WTC11 (cell line): Measurements from ENCODE around the gene ADAMTS18. TPM values are rescaled to one million over a fixed set of nuclear protein-coding genes. Genes with fewer than 3 reads are reported as not detected.

Experiments used
- ATAC-seq: fragments of 200-7000 bp; cut with Tn5 transposase; 2 replicates; pipeline ENCODE4 v1.10.0; 2021; ENCODE audit warnings: mild to moderate bottlenecking, moderate library complexity
- CTCF ChIA-PET: fragments of 300-600 bp; sonication (Branson Sonifier 250); formaldehyde crosslinking; loops from one replicate; lab custom pipeline; 2021; ENCODE audit warnings: antibody characterized with exemption; lab: Charles Lee
- POLR2A ChIA-PET: fragments of 350-600 bp; sonication (Branson Sonifier 250); formaldehyde crosslinking; loops from one replicate; lab custom pipeline; 2021; ENCODE audit warnings: antibody characterized with exemption; lab: Charles Lee
- DNase-seq: peaks from one replicate; pipeline ENCODE4 v3.0.0; 2021; ENCODE audit warnings: low spot score
- H3K27ac Mint-ChIP-seq: 2 replicates; pipeline ENCODE4 v1.8.0; 2021; ENCODE audit warnings: mixed read lengths
- H3K27me3 Mint-ChIP-seq: 2 replicates; pipeline ENCODE4 v1.8.0; 2021; ENCODE audit warnings: low read depth, mild to moderate bottlenecking, moderate library complexity, mixed read lengths
- H3K36me3 Mint-ChIP-seq: 2 replicates; pipeline ENCODE4 v1.8.0; 2021; ENCODE audit warnings: mixed read lengths
- H3K4me1 Mint-ChIP-seq: 2 replicates; pipeline ENCODE4 v1.8.0; 2022; ENCODE audit warnings: mixed read lengths
- H3K4me3 Mint-ChIP-seq: 2 replicates; pipeline ENCODE4 v1.8.0; 2021; ENCODE audit warnings: mild to moderate bottlenecking, moderate library complexity, mixed read lengths
- H3K9me3 Mint-ChIP-seq: 2 replicates; pipeline ENCODE4 v1.8.0; 2021; ENCODE audit warnings: mixed read lengths
- CREB1 ChIP-seq: sonication (generic); formaldehyde crosslinking; IDR thresholded peaks from 2 replicates; pipeline ENCODE4 v1.8.0; 2023; ENCODE audit warnings: mild to moderate bottlenecking, missing genetic modification reagents
- ESRRA ChIP-seq: sonication (generic); formaldehyde crosslinking; IDR thresholded peaks from 2 replicates; pipeline ENCODE4 v1.8.1; 2022; ENCODE audit warnings: mild to moderate bottlenecking, missing genetic modification reagents, borderline replicate concordance
- FOXJ3 ChIP-seq: sonication (generic); formaldehyde crosslinking; IDR thresholded peaks from 2 replicates; pipeline ENCODE4 v1.9.0; 2021; ENCODE audit warnings: missing genetic modification reagents, mild to moderate bottlenecking, borderline replicate concordance
- GRHL2 ChIP-seq: fragments of 250-450 bp; sonication (Bioruptor Pico); IDR thresholded peaks from 2 replicates; pipeline ENCODE4 v1.8.0; 2022; ENCODE audit warnings: mild to moderate bottlenecking, moderate library complexity; ENCODE audit not compliant: insufficient replicate concordance, severe bottlenecking
- MXD4 ChIP-seq: fragments of 250-450 bp; sonication (Bioruptor Pico); IDR thresholded peaks from 2 replicates; pipeline ENCODE4 v1.8.0; 2021; ENCODE audit warnings: mild to moderate bottlenecking, moderate library complexity, borderline replicate concordance
- NFE2L1 ChIP-seq: sonication (generic); formaldehyde crosslinking; IDR thresholded peaks from 2 replicates; pipeline ENCODE4 v1.8.1; 2023; ENCODE audit warnings: missing genetic modification reagents
- NFYB ChIP-seq: sonication (generic); formaldehyde crosslinking; conservative IDR thresholded peaks from 2 replicates; pipeline ENCODE4 v1.8.0; 2022; ENCODE audit warnings: low read depth, missing genetic modification reagents
- NR1H2 ChIP-seq: sonication (generic); formaldehyde crosslinking; IDR thresholded peaks from 2 replicates; pipeline ENCODE4 v1.9.0; 2021; ENCODE audit warnings: mild to moderate bottlenecking, moderate library complexity, missing genetic modification reagents
- NR3C1 ChIP-seq: sonication (generic); formaldehyde crosslinking; conservative IDR thresholded peaks from 2 replicates; pipeline ENCODE4 v1.8.1; 2023; ENCODE audit warnings: low read depth, mild to moderate bottlenecking, missing genetic modification reagents
- OVOL2 ChIP-seq: fragments of 250-450 bp; sonication (Bioruptor Pico); IDR thresholded peaks from 2 replicates; pipeline ENCODE4 v1.9.0; 2021; ENCODE audit warnings: mild to moderate bottlenecking, borderline replicate concordance
- RORB ChIP-seq: fragments of 250-450 bp; sonication (Bioruptor Pico); IDR thresholded peaks from 2 replicates; pipeline ENCODE4 v1.9.0; 2021; ENCODE audit warnings: mild to moderate bottlenecking
- SOX15 ChIP-seq: fragments of 250-450 bp; sonication (Bioruptor Pico); IDR thresholded peaks from 2 replicates; pipeline ENCODE4 v1.9.0; 2021; ENCODE audit warnings: mild to moderate bottlenecking
- TP53 ChIP-seq: sonication (generic); formaldehyde crosslinking; IDR thresholded peaks from 2 replicates; pipeline ENCODE4 v1.8.1; 2023; ENCODE audit warnings: mild to moderate bottlenecking, missing genetic modification reagents
- ZBTB21 ChIP-seq: sonication (generic); formaldehyde crosslinking; IDR thresholded peaks from 2 replicates; pipeline ENCODE4 v1.8.1; 2023; ENCODE audit warnings: mild to moderate bottlenecking, missing genetic modification reagents, borderline replicate concordance
- ZNF138 ChIP-seq: sonication (generic); formaldehyde crosslinking; conservative IDR thresholded peaks from 2 replicates; pipeline ENCODE4 v1.8.1; 2022; ENCODE audit warnings: mild to moderate bottlenecking, moderate library complexity, missing genetic modification reagents
- ZNF232 ChIP-seq: sonication (generic); formaldehyde crosslinking; IDR thresholded peaks from 2 replicates; pipeline ENCODE4 v1.8.0; 2022; ENCODE audit warnings: mild to moderate bottlenecking, missing genetic modification reagents
- total RNA-seq: library from RNA; stranded (reverse); gene quantifications from 3 replicates; pipeline ENCODE4 v1.2.3, GENCODE V29; 2021
- TF ChIP-seq, protein P1 (sequence below): sonication (generic); formaldehyde crosslinking; IDR thresholded peaks from 2 replicates; pipeline ENCODE4 v1.8.0; 2023; ENCODE audit warnings: missing genetic modification reagents, mild to moderate bottlenecking, borderline replicate concordance
- TF ChIP-seq, protein P2 (sequence below): sonication (generic); formaldehyde crosslinking; IDR thresholded peaks from 2 replicates; pipeline ENCODE4 v1.8.1; 2022; ENCODE audit warnings: missing genetic modification reagents, borderline replicate concordance
- TF ChIP-seq, protein P3 (sequence below): sonication (generic); formaldehyde crosslinking; conservative IDR thresholded peaks from 2 replicates; pipeline ENCODE4 v1.8.1; 2022; ENCODE audit warnings: mild to moderate bottlenecking, missing genetic modification reagents

The ADAMTS18 gene
- total RNA-seq, 1 experiment from 2014 or later: 0.17 TPM

DNA sequence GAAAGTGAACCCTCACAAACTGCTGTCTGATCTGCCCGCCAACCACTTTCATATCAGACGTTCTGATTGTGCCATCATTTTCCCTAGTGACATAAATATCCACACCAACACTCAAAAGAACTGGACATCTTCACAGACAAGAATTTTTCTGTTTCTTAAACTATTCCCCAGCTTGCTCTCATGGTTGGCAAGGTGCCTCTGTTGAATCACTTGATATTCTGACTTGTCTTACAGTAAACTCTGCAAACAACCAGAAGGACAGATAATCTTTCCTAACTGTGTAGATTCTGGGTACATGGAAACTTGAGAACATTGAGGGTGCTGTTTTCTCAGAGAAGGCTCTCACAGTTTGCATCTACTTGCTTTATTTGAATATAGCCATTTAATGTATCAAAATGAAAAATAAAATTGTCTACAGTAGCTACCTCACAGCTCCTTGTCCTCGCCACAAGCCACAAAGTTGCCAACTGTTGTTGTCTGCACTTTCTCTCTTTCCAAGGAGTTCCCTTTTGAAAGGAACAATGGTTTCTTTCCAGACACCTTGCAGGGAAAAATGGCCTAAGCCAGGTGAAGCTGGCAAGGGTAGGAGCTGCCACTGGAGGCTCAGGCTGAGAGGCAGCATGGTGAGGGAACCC lies 46.0 kb upstream of the ADAMTS18 start:
- Mint-ChIP-seq H3K27ac (no peak overlapping the region), H3K27me3 (no peaks in the 10 kb centered on the region), H3K9me3 (no peaks in the 10 kb centered on the region), H3K36me3 (no peaks in the 10 kb centered on the region), H3K4me3 (no peak overlapping the region), H3K4me1 (no peaks in the 10 kb centered on the region)
- POLR2A ChIA-PET: no interaction called here
- ATAC-seq (no peak), DNase-seq (no peak)
- CTCF ChIA-PET: interaction anchor here (0.5 kb wide), 1 partner anchor 471 kb away, joined by 3 read pairs; no protein-coding TSS in a partner anchor
- TF ChIP-seq CREB1 (CRISPR knock-in tag) (no peak), SOX15 (CRISPR knock-in tag) (no peak), ZNF232 (CRISPR knock-in tag) (no peak), GRHL2 (CRISPR knock-in tag) (no peak)

DNA sequence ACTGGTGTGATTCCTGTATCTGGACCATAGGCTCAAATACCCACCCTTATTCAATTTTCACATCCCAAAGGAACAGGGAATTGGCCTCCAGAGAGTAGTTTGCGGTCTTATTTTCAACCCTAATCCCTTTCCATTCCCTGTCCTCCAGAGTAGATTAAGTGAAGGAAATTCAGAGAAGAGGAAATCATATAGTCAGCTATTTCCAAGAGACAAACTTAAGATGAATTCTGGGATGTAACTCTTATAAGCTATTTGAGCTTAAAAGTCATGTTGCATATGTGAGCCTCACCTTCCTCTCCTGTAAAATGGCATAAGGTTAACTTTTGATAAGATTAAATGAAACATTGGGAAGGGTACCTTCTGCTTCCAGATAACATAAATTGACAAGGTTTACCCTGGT lies 37.4 kb upstream of the ADAMTS18 start:
- H3K27ac Mint-ChIP-seq: no peak overlapping the region
- ATAC-seq (no peak), DNase-seq (no peak)
- H3K9me3 Mint-ChIP-seq: no peaks in the 10 kb centered on the region
- H3K4me3 Mint-ChIP-seq: no peak overlapping the region
- TF ChIP-seq NR3C1 (CRISPR knock-in tag) (no peak), NR1H2 (CRISPR knock-in tag) (no peak), RORB (CRISPR knock-in tag) (no peak), NFYB (CRISPR knock-in tag) (no peak), NFE2L1 (CRISPR knock-in tag) (no peak), FOXJ3 (CRISPR knock-in tag) (no peak), ESRRA (CRISPR knock-in tag) (no peak), ZNF138 (CRISPR knock-in tag) (no peak), ZBTB21 (CRISPR knock-in tag) (no peak), MXD4 (CRISPR knock-in tag) (no peak), TP53 (CRISPR knock-in tag) (no peak), OVOL2 (CRISPR knock-in tag) (no peak)
- TF ChIP-seq, protein P1, sequence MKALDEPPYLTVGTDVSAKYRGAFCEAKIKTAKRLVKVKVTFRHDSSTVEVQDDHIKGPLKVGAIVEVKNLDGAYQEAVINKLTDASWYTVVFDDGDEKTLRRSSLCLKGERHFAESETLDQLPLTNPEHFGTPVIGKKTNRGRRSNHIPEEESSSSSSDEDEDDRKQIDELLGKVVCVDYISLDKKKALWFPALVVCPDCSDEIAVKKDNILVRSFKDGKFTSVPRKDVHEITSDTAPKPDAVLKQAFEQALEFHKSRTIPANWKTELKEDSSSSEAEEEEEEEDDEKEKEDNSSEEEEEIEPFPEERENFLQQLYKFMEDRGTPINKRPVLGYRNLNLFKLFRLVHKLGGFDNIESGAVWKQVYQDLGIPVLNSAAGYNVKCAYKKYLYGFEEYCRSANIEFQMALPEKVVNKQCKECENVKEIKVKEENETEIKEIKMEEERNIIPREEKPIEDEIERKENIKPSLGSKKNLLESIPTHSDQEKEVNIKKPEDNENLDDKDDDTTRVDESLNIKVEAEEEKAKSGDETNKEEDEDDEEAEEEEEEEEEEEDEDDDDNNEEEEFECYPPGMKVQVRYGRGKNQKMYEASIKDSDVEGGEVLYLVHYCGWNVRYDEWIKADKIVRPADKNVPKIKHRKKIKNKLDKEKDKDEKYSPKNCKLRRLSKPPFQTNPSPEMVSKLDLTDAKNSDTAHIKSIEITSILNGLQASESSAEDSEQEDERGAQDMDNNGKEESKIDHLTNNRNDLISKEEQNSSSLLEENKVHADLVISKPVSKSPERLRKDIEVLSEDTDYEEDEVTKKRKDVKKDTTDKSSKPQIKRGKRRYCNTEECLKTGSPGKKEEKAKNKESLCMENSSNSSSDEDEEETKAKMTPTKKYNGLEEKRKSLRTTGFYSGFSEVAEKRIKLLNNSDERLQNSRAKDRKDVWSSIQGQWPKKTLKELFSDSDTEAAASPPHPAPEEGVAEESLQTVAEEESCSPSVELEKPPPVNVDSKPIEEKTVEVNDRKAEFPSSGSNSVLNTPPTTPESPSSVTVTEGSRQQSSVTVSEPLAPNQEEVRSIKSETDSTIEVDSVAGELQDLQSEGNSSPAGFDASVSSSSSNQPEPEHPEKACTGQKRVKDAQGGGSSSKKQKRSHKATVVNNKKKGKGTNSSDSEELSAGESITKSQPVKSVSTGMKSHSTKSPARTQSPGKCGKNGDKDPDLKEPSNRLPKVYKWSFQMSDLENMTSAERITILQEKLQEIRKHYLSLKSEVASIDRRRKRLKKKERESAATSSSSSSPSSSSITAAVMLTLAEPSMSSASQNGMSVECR (CRISPR knock-in tag): no peak
- TF ChIP-seq, protein P2, sequence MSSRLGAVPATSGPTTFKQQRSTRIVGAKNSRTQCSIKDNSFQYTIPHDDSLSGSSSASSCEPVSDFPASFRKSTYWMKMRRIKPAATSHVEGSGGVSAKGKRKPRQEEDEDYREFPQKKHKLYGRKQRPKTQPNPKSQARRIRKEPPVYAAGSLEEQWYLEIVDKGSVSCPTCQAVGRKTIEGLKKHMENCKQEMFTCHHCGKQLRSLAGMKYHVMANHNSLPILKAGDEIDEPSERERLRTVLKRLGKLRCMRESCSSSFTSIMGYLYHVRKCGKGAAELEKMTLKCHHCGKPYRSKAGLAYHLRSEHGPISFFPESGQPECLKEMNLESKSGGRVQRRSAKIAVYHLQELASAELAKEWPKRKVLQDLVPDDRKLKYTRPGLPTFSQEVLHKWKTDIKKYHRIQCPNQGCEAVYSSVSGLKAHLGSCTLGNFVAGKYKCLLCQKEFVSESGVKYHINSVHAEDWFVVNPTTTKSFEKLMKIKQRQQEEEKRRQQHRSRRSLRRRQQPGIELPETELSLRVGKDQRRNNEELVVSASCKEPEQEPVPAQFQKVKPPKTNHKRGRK (CRISPR knock-in tag): no peak
- TF ChIP-seq, protein P3, sequence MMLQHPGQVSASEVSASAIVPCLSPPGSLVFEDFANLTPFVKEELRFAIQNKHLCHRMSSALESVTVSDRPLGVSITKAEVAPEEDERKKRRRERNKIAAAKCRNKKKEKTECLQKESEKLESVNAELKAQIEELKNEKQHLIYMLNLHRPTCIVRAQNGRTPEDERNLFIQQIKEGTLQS: no peak
- ChIA-PET POLR2A (no interaction called here), CTCF (no interaction called here)
- H3K4me1 Mint-ChIP-seq: peaks cover 6% of the 10 kb centered on the region; the same call in 1 of the 2 replicates
- H3K36me3 Mint-ChIP-seq: no peaks in the 10 kb centered on the region
- H3K27me3 Mint-ChIP-seq: no peaks in the 10 kb centered on the region
